GM12801 (cell line): Measurements from ENCODE around the gene ADGRE1.

ENCODE experiments used
- CTCF ChIP-seq: IDR thresholded peaks from one replicate; pipeline ENCODE4 v1.5.1; 2011; ENCODE audit warnings: control low read depth; ENCODE audit not compliant: insufficient read length; ENCODE audit errors: extremely low read depth

The ADGRE1 gene

GRCh38 chr19:6865849-6866248 is 21.5 kb upstream of the ADGRE1 start:
- TF ChIP-seq CTCF = no peak

- no peak for TF ChIP-seq CTCF
These were observed 20.6 kb upstream of the ADGRE1 start for GRCh38 chr19:6866741-6867151.

GRCh38 chr19:6868351-6868750 is 19.0 kb upstream of the ADGRE1 start:
- no peak for TF ChIP-seq CTCF

GRCh38 chr19:6873708-6874431 is 13.5 kb upstream of the ADGRE1 start:
- TF ChIP-seq CTCF = no peak

- no peak for TF ChIP-seq CTCF
These were observed 12.2 kb upstream of the ADGRE1 start for GRCh38 chr19:6875218-6875617.

- TF ChIP-seq CTCF = no peak
These were observed 10.6 kb upstream of the ADGRE1 start for GRCh38 chr19:6876748-6877147.

- TF ChIP-seq CTCF = no peak
These were observed 9.6 kb upstream of the ADGRE1 start for GRCh38 chr19:6877766-6878165.
